ENCODE data around the gene TPRKB. TPM values are rescaled to one million over a fixed set of nuclear protein-coding genes. Genes with fewer than 3 reads are reported as not detected.
"Not testable (repeated sequence)": the region's sequence is repeated elsewhere in the genome, so short reads cannot be mapped to it uniquely, and the experiment has no call there.

Gene TPRKB
- total RNA-seq, 2 donors from 2014 or later, result 21.6 to 28.3 TPM

- H3K36me3 ChIP-seq, result peaks cover 33% of the 10 kb centered on the region
Observed at GRCh38 chr2:73728711-73729110, 8.4 kb downstream of the TPRKB start.

GRCh38 chr2:73728043-73728442 is 9.1 kb downstream of the TPRKB start:
- H3K9me3 ChIP-seq, result no peaks in the 10 kb centered on the region
- H3K4me1 ChIP-seq, result no peaks in the 10 kb centered on the region
- DNase-seq (ENCODE audit: low spot score), result no peak
- no peak overlapping the region for H3K4me3 ChIP-seq
- no peak for TF ChIP-seq CTCF (IDR thresholded peaks at IDR 0.05)
- H3K27ac ChIP-seq, result no peak overlapping the region
- H3K36me3 ChIP-seq, result peaks cover 29% of the 10 kb centered on the region
- H3K27me3 ChIP-seq, result no peaks in the 10 kb centered on the region

More at GRCh38 chr2:73728711-73729110, 8.4 kb downstream of the TPRKB start:
- no peaks in the 10 kb centered on the region for H3K4me1 ChIP-seq
- H3K27me3 ChIP-seq, result no peaks in the 10 kb centered on the region
- H3K27ac ChIP-seq, result no peak overlapping the region
- no peak for DNase-seq (ENCODE audit: low spot score)
- no peak overlapping the region for H3K4me3 ChIP-seq
- no peak for TF ChIP-seq CTCF (IDR thresholded peaks at IDR 0.05)
- no peaks in the 10 kb centered on the region for H3K9me3 ChIP-seq

GRCh38 chr2:73726657-73727056 is 10.5 kb downstream of the TPRKB start:
- peaks cover 17% of the 10 kb centered on the region for H3K36me3 ChIP-seq
- not testable (repeated sequence) for H3K4me1 ChIP-seq; H3K27ac ChIP-seq; H3K27me3 ChIP-seq; DNase-seq (ENCODE audit: low spot score); H3K4me3 ChIP-seq; H3K9me3 ChIP-seq

- Histone ChIP-seq H3K27me3 (no peaks in the 10 kb centered on the region), H3K4me3 (no peak overlapping the region), H3K36me3 (no peaks in the 10 kb centered on the region), H3K27ac (no peak overlapping the region), H3K9me3 (no peaks in the 10 kb centered on the region), H3K4me1 (no peaks in the 10 kb centered on the region)
- no peak for DNase-seq (ENCODE audit: low spot score)
- no peak for TF ChIP-seq CTCF (IDR thresholded peaks at IDR 0.05)
Observed at GRCh38 chr2:73718851-73719621, 18.1 kb downstream of the TPRKB start.

- no peaks in the 10 kb centered on the region for H3K4me1 ChIP-seq
- no peaks in the 10 kb centered on the region for H3K9me3 ChIP-seq
- TF ChIP-seq CTCF (IDR thresholded peaks at IDR 0.05), result no peak
- H3K27me3 ChIP-seq, result no peaks in the 10 kb centered on the region
- H3K4me3 ChIP-seq, result no peak overlapping the region
- no peak overlapping the region for H3K27ac ChIP-seq
- DNase-seq (ENCODE audit: low spot score), result no peak
- no peaks in the 10 kb centered on the region for H3K36me3 ChIP-seq
Observed at GRCh38 chr2:73718421-73718820, 18.7 kb downstream of the TPRKB start.

- DNase-seq (ENCODE audit: low spot score); H3K9me3 ChIP-seq; H3K36me3 ChIP-seq; H3K4me3 ChIP-seq; H3K27me3 ChIP-seq; H3K27ac ChIP-seq; H3K4me1 ChIP-seq: not testable (repeated sequence)
Observed at GRCh38 chr2:73717695-73718094, 19.4 kb downstream of the TPRKB start.

- TF ChIP-seq CTCF (IDR thresholded peaks at IDR 0.05), result no peak
- Histone ChIP-seq H3K27ac (no peak overlapping the region), H3K36me3 (no peaks in the 10 kb centered on the region), H3K27me3 (no peaks in the 10 kb centered on the region), H3K4me1 (no peaks in the 10 kb centered on the region), H3K4me3 (no peak overlapping the region), H3K9me3 (no peaks in the 10 kb centered on the region)
- no peak for DNase-seq (ENCODE audit: low spot score)
Observed at GRCh38 chr2:73717251-73717606, 19.9 kb downstream of the TPRKB start.
